HCT116 (cell line): ENCODE data around the gene SLC13A3. TPM values are rescaled to one million over a fixed set of nuclear protein-coding genes. Genes with fewer than 3 reads are reported as not detected.

Experiments
- ATAC-seq: fragments of 200-7000 bp; cut with Tn5 transposase; 2 replicates; pipeline ENCODE4 v1.9.1; 2020; ENCODE audit warnings: mild to moderate bottlenecking, moderate library complexity
- BruUV-seq: library from RNA; stranded (reverse); fragments of 400-500 nt; replicated peaks from 2 replicates; lab custom pipeline; 2021; lab: Mats Ljungman, UMichigan
- CTCF ChIA-PET: fragments of 300-600 bp; sonication (Branson Sonifier 250); formaldehyde crosslinking; loops from one replicate; lab custom pipeline; 2021; ENCODE audit warnings: antibody characterized with exemption; lab: Charles Lee
- POLR2A ChIA-PET: fragments of 300-600, 350-600 bp; sonication (Branson Sonifier 250); formaldehyde crosslinking; loops from one replicate; lab custom pipeline; 2021; ENCODE audit warnings: antibody characterized with exemption; lab: Charles Lee
- RAD21 ChIA-PET, 2 experiments: fragments of 300-600 bp; sonication (Branson Sonifier 250); formaldehyde crosslinking; loops; one replicate each; lab custom pipeline; 2023; ENCODE audit warnings: low total read pairs in 2 of 2; ENCODE audit not compliant: uncharacterized antibody in 2 of 2, unreplicated experiment in 2 of 2, low non-redundant PET in 1 of 2; lab: Charles Lee
- DNase-seq: peaks from one replicate; pipeline ENCODE4 v3.0.0-alpha.2; 2010; ENCODE audit warnings: low read depth, low spot score
- H2AFZ ChIP-seq: fragments of 200-600 bp; shearing (Covaris generic), sonication (generic); 2 replicates; pipeline ENCODE4 v1.6.1; 2017; ENCODE audit warnings: low read depth, mixed run types, mixed read lengths, antibody characterized with exemption, low read length; ENCODE audit not compliant: poor library complexity, severe bottlenecking
- H3K27ac ChIP-seq: 2 replicates; pipeline ENCODE4 v1.5.1; 2012; ENCODE audit warnings: low read depth, low read length
- H3K27me3 ChIP-seq: fragments of 200-600 bp; sonication (generic); 2 replicates; pipeline ENCODE4 v1.6.1; 2016; ENCODE audit warnings: mixed run types, low read length, mixed read lengths; ENCODE audit not compliant: insufficient read depth
- H3K36me3 ChIP-seq, 2 experiments: fragments of 200-500 bp in 1 of 2; fragments of 200-600 bp in 1 of 2; sonication (Bioruptor generic) in 1 of 2; sonication (generic) in 1 of 2; 2 replicates each; pipeline versions ENCODE4 v1.5.1 to v1.6.1; 2014 to 2016; ENCODE audit warnings: low read length in 2 of 2, inconsistent platforms in 1 of 2, mixed read lengths in 1 of 2, mixed run types in 1 of 2; ENCODE audit not compliant: insufficient read depth in 2 of 2, control insufficient read depth in 1 of 2
- H3K4me1 ChIP-seq, 2 experiments: fragments of 200-600 bp in 1 of 2; sonication (generic) in 1 of 2; 2 replicates each; pipeline versions ENCODE4 v1.5.1 to v1.6.1; 2012 to 2017; ENCODE audit warnings: low read length in 2 of 2, inconsistent platforms in 1 of 2, mild to moderate bottlenecking in 1 of 2, mixed read lengths in 1 of 2, mixed run types in 1 of 2, moderate library complexity in 1 of 2; ENCODE audit not compliant: insufficient read depth in 2 of 2, control insufficient read depth in 1 of 2
- H3K4me2 ChIP-seq: fragments of 200-600 bp; sonication (generic); 2 replicates; pipeline ENCODE4 v1.6.1; 2017; ENCODE audit warnings: mixed run types, low read length, mixed read lengths
- H3K4me3 ChIP-seq, 2 experiments: fragments of 200-600 bp in 1 of 2; sonication (generic) in 1 of 2; replicated peaks in 1 of 2; 2 replicates each; pipeline ENCODE4 v1.5.1; 2011 to 2016; ENCODE audit warnings: low read length in 2 of 2, control low read depth in 1 of 2, low read depth in 1 of 2, mild to moderate bottlenecking in 1 of 2, mixed read lengths in 1 of 2, mixed run types in 1 of 2
- H3K79me2 ChIP-seq: fragments of 200-600 bp; sonication (generic); 2 replicates; pipeline ENCODE4 v1.6.1; 2017; ENCODE audit warnings: mild to moderate bottlenecking, mixed run types, low read length, moderate library complexity, mixed read lengths; ENCODE audit not compliant: insufficient read depth
- H3K9ac ChIP-seq: fragments of 200-600 bp; sonication (generic); 2 replicates; pipeline ENCODE4 v1.6.1; 2016; ENCODE audit warnings: low read length, mixed read lengths
- H3K9me2 ChIP-seq: fragments of 200-600 bp; sonication (generic), shearing (Covaris generic); 2 replicates; pipeline ENCODE4 v1.6.1; 2017; ENCODE audit warnings: mixed run types, mild to moderate bottlenecking, moderate library complexity; ENCODE audit not compliant: insufficient read depth
- H3K9me3 ChIP-seq, 2 experiments: fragments of 200-500 bp in 1 of 2; fragments of 200-600 bp in 1 of 2; sonication (Bioruptor generic) in 1 of 2; sonication (generic) in 1 of 2; 2 replicates each; pipeline ENCODE4 v1.6.1; 2014 to 2017; ENCODE audit warnings: low read length in 2 of 2, mixed read lengths in 2 of 2, inconsistent platforms in 1 of 2, low read depth in 1 of 2, mild to moderate bottlenecking in 1 of 2, mixed run types in 1 of 2, moderate library complexity in 1 of 2; ENCODE audit not compliant: control insufficient read depth in 1 of 2, insufficient read depth in 1 of 2
- H4K20me1 ChIP-seq: fragments of 200-600 bp; sonication (generic), shearing (Covaris generic); 2 replicates; pipeline ENCODE4 v1.6.1; 2017; ENCODE audit warnings: mixed run types, mild to moderate bottlenecking, moderate library complexity; ENCODE audit not compliant: insufficient read depth
- ATF3 ChIP-seq: IDR thresholded peaks from 2 replicates; pipeline ENCODE4 v1.6.1; 2012
- EGR1 ChIP-seq: IDR thresholded peaks from 2 replicates; pipeline ENCODE4 v1.6.1; 2012; ENCODE audit warnings: low read depth
- EZH2phosphoT487 ChIP-seq: fragments of 200-600 bp; IDR thresholded peaks from 2 replicates; pipeline ENCODE4 v1.6.1; 2018; ENCODE audit warnings: antibody characterized with exemption, borderline replicate concordance
- JUND ChIP-seq: IDR thresholded peaks from 2 replicates; pipeline ENCODE4 v1.6.1; 2012
- POLR2A ChIP-seq: IDR thresholded peaks from 2 replicates; pipeline ENCODE4 v1.7.0; 2011; ENCODE audit warnings: borderline replicate concordance; ENCODE audit not compliant: insufficient read depth, insufficient read length; ENCODE audit errors: extremely low read depth
- POLR2AphosphoS5 ChIP-seq: IDR thresholded peaks from 2 replicates; pipeline ENCODE4 v1.6.1; 2011; ENCODE audit warnings: mild to moderate bottlenecking, low read depth, low read length, moderate library complexity
- RAD21 ChIP-seq: IDR thresholded peaks from 2 replicates; pipeline ENCODE4 v1.6.1; 2012; ENCODE audit warnings: low read depth, mild to moderate bottlenecking
- REST ChIP-seq: IDR thresholded peaks from 2 replicates; pipeline ENCODE4 v1.6.1; 2012; ENCODE audit warnings: low read depth
- SIN3A ChIP-seq: IDR thresholded peaks from 2 replicates; pipeline ENCODE4 v1.6.1; 2012; ENCODE audit warnings: low read depth
- SP1 ChIP-seq: IDR thresholded peaks from 2 replicates; pipeline ENCODE4 v1.6.1; 2012; ENCODE audit warnings: low read depth
- SRF ChIP-seq: IDR thresholded peaks from 2 replicates; pipeline ENCODE4 v1.6.1; 2012; ENCODE audit warnings: low read depth
- TCF7L2 ChIP-seq: IDR thresholded peaks from 2 replicates; pipeline ENCODE4 v1.7.0; 2011; ENCODE audit warnings: borderline replicate concordance, inconsistent platforms; ENCODE audit not compliant: insufficient read depth, insufficient read length; ENCODE audit errors: extremely low read depth
- ZFX ChIP-seq: fragments of 450-650 bp; IDR thresholded peaks from 2 replicates; pipeline ENCODE4 v1.6.1; 2017
- ZNF274 ChIP-seq: fragments of 200-500 bp; sonication (Bioruptor generic); IDR thresholded peaks from 2 replicates; pipeline ENCODE4 v1.6.1; 2014; ENCODE audit warnings: mild to moderate bottlenecking, low read depth, low read length, inconsistent platforms
- intact Hi-C: fragments of 100-400 bp; cut with micrococcal nuclease; formaldehyde crosslinking; loops from 2 replicates; pipeline ENCODE4 v1.10.0; 2022
- total RNA-seq: library from RNA; stranded (reverse); gene quantifications from one replicate; pipeline ENCODE4 v1.2.1, GENCODE V29; 2021; ENCODE audit not compliant: unreplicated experiment

SLC13A3 gene
- total RNA-seq, 1 experiment from 2014 or later, result not detected

DNA sequence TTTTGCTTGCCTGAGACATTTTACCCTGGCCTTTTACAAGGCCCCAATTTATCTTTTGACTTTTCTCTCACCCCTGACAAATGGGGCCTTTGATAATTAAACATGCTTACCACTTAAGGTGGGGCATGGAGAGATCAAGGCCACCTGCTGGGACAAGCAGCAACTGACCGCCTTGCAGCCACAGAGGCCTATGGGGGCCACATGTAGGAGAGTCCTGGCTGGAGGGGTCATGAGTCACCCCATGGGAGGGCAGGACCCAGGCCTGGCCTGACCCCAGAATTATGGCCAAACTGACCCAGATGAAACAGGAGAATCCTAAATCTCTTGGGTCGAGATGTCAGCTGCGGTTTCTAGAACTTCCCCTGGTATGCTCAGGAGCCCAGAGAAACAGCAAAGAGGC lies 92.3 kb downstream of the SLC13A3 start:
- DNase-seq, result no peak
- ATAC-seq, result no peak
- H3K27me3 ChIP-seq, result no peaks in the 10 kb centered on the region
- ChIA-PET CTCF (interaction anchor here (0.9 kb wide), 3 partner anchors 27 to 121 kb away, joined by 3 to 4 read pairs (median 3); no protein-coding TSS in a partner anchor), POLR2A (no interaction called here), RAD21 (no interaction called here)
- no peaks in the 10 kb centered on the region for H3K36me3 ChIP-seq
- no peak overlapping the region for H3K27ac ChIP-seq
- intact Hi-C loops, result no loop called here
- no peaks in the 10 kb centered on the region for H4K20me1 ChIP-seq
- TF ChIP-seq TCF7L2 (no peak), POLR2A (no peak), ZFX (no peak), RAD21 (no peak), EGR1 (no peak), EZH2phosphoT487 (no peak), POLR2AphosphoS5 (no peak), SRF (no peak), SIN3A (no peak), JUND (no peak), ATF3 (no peak), REST (no peak), SP1 (no peak), ZNF274 (no peak)
- H2AFZ ChIP-seq, result no peak overlapping the region
- H3K4me3 ChIP-seq, result no peak overlapping the region
- no peaks in the 10 kb centered on the region for H3K9me2 ChIP-seq
- H3K4me2 ChIP-seq, result no peak overlapping the region
- no TSS peak for BruUV-seq
- H3K79me2 ChIP-seq, result no peaks in the 10 kb centered on the region
- peaks cover 4 to 14% of the 10 kb centered on the region in 2 experiments; a peak in 2 of 4 replicates for H3K4me1 ChIP-seq
- no peak overlapping the region for H3K9ac ChIP-seq
- H3K9me3 ChIP-seq, result no peaks in the 10 kb centered on the region
